GM20000 (cell line): ENCODE data around the gene TNP1.

Source experiments
- DNase-seq: peaks from one replicate; pipeline ENCODE4 v3.0.0; 2012; ENCODE audit warnings: low spot score
- CTCF ChIP-seq: IDR thresholded peaks from 2 replicates; pipeline ENCODE4 v1.5.1; 2012; ENCODE audit warnings: mild to moderate bottlenecking, control low read depth; ENCODE audit errors: extremely low read depth, missing control alignments

TNP1 gene

GRCh38 chr2:216900406-216900805 is 40.5 kb upstream of the TNP1 start:
- DNase-seq = no peak
- TF ChIP-seq CTCF = no peak

GRCh38 chr2:216897561-216898203 is 37.8 kb upstream of the TNP1 start:
- no peak for TF ChIP-seq CTCF

GRCh38 chr2:216890138-216890537 is 30.3 kb upstream of the TNP1 start:
- TF ChIP-seq CTCF = no peak
- DNase-seq = no peak

More at GRCh38 chr2:216897561-216898203, 37.8 kb upstream of the TNP1 start:
- no peak for DNase-seq

GRCh38 chr2:216888887-216889622 is 29.2 kb upstream of the TNP1 start:
- no peak for TF ChIP-seq CTCF
- no peak for DNase-seq

- no peak for TF ChIP-seq CTCF
- DNase-seq = no peak
Observed at GRCh38 chr2:216888081-216888480, 28.2 kb upstream of the TNP1 start.

- no peak for TF ChIP-seq CTCF
- no peak for DNase-seq
Observed at GRCh38 chr2:216887138-216887537, 27.3 kb upstream of the TNP1 start.

- no peak for DNase-seq
- TF ChIP-seq CTCF = no peak
Observed at GRCh38 chr2:216885117-216885553, 25.3 kb upstream of the TNP1 start.
